OCI-LY1 (cell line): ENCODE data around the gene MAJIN.

Experiments used
- CTCF ChIP-seq: fragments of 200-600 bp; sonication (generic), shearing (Covaris generic); IDR thresholded peaks from 2 replicates; pipeline ENCODE4 v1.5.1; 2017; ENCODE audit warnings: mild to moderate bottlenecking, antibody characterized with exemption, low read length, moderate library complexity, mixed read lengths
- EZH2 ChIP-seq: fragments of 200-600 bp; sonication (generic), shearing (Covaris generic); IDR thresholded peaks from 2 replicates; pipeline ENCODE4 v1.8.0; 2017; ENCODE audit warnings: borderline replicate concordance, mixed run types, mild to moderate bottlenecking, antibody characterized with exemption, low read length, moderate library complexity, mixed read lengths

GRCh38 chr11:64906314-64906635 is 65.6 kb downstream of the MAJIN start:
- TF ChIP-seq CTCF (no peak), EZH2 (no peak)
